ENCODE measurements around the gene ZNF366. TPM values are rescaled to one million over a fixed set of nuclear protein-coding genes. Genes with fewer than 3 reads are reported as not detected.
"Not testable (repeated sequence)": the region's sequence is repeated elsewhere in the genome, so short reads cannot be mapped to it uniquely, and the experiment has no call there.

Gene ZNF366
- total RNA-seq, 2 experiments from 2014 or later, result not detected

GRCh38 chr5:72415616-72416325 is 91.4 kb downstream of the ZNF366 start:
- DNase-seq, result no peak
- Mint-ChIP-seq H3K27ac (no peak overlapping the region), H3K36me3 (ENCODE audit: low read depth) (no peaks in the 10 kb centered on the region), H3K27me3 (ENCODE audit: low read depth) (no peaks in the 10 kb centered on the region), H3K9me3 (no peaks in the 10 kb centered on the region), H3K4me3 (no peak overlapping the region), H3K4me1 (ENCODE audit: low read depth) (no peaks in the 10 kb centered on the region)
- intact Hi-C loops (cut with micrococcal nuclease), result no loop called here
- CTCF ChIA-PET, result no interaction called here

GRCh38 chr5:72412283-72413055 is 94.7 kb downstream of the ZNF366 start:
- CTCF ChIA-PET, result interaction anchor here (0.9 kb wide), 1 partner anchor 20 kb away, joined by 3 read pairs; no protein-coding TSS in a partner anchor
- Mint-ChIP-seq H3K27ac (no peak overlapping the region), H3K36me3 (ENCODE audit: low read depth) (no peaks in the 10 kb centered on the region), H3K9me3 (no peaks in the 10 kb centered on the region), H3K4me3 (no peak overlapping the region), H3K4me1 (ENCODE audit: low read depth) (no peaks in the 10 kb centered on the region), H3K27me3 (ENCODE audit: low read depth) (no peaks in the 10 kb centered on the region)
- intact Hi-C loops (cut with micrococcal nuclease), result no loop called here
- DNase-seq, result no peak

GRCh38 chr5:72410688-72411295 is 96.4 kb downstream of the ZNF366 start:
- CTCF ChIA-PET, result no interaction called here
- Mint-ChIP-seq H3K9me3 (no peaks in the 10 kb centered on the region), H3K4me3 (no peak overlapping the region), H3K4me1 (ENCODE audit: low read depth) (no peaks in the 10 kb centered on the region), H3K36me3 (ENCODE audit: low read depth) (no peaks in the 10 kb centered on the region), H3K27me3 (ENCODE audit: low read depth) (no peaks in the 10 kb centered on the region), H3K27ac (no peak overlapping the region)
- intact Hi-C loops (cut with micrococcal nuclease), result no loop called here
- no peak for DNase-seq

GRCh38 chr5:72408603-72409002 is 98.6 kb downstream of the ZNF366 start:
- H3K27me3 Mint-ChIP-seq (ENCODE audit: low read depth), result no peaks in the 10 kb centered on the region
- intact Hi-C loops (cut with micrococcal nuclease), result no loop called here
- H3K27ac Mint-ChIP-seq, result no peak overlapping the region
- H3K4me3 Mint-ChIP-seq, result no peak overlapping the region
- CTCF ChIA-PET, result no interaction called here
- peaks cover 4% of the 10 kb centered on the region for H3K9me3 Mint-ChIP-seq
- no peaks in the 10 kb centered on the region for H3K36me3 Mint-ChIP-seq (ENCODE audit: low read depth)
- DNase-seq, result no peak
- H3K4me1 Mint-ChIP-seq (ENCODE audit: low read depth), result no peaks in the 10 kb centered on the region

- no peak for DNase-seq
- Mint-ChIP-seq H3K4me1 (ENCODE audit: low read depth) (no peaks in the 10 kb centered on the region), H3K4me3 (no peak overlapping the region)
Observed at GRCh38 chr5:72408127-72408526, 99.1 kb downstream of the ZNF366 start.

GRCh38 chr5:72407541-72407940 is 99.7 kb downstream of the ZNF366 start:
- CTCF ChIA-PET, result no interaction called here
- Mint-ChIP-seq H3K9me3 (peaks cover 4% of the 10 kb centered on the region), H3K27ac (no peak overlapping the region), H3K4me3 (no peak overlapping the region), H3K4me1 (ENCODE audit: low read depth) (no peaks in the 10 kb centered on the region), H3K27me3 (ENCODE audit: low read depth) (no peaks in the 10 kb centered on the region), H3K36me3 (ENCODE audit: low read depth) (no peaks in the 10 kb centered on the region)
- no peak for DNase-seq
- intact Hi-C loops (cut with micrococcal nuclease), result no loop called here

More at GRCh38 chr5:72408127-72408526, 99.1 kb downstream of the ZNF366 start:
- peaks cover 4% of the 10 kb centered on the region for H3K9me3 Mint-ChIP-seq
- H3K27ac Mint-ChIP-seq, result no peak overlapping the region
- CTCF ChIA-PET, result no interaction called here
- H3K27me3 Mint-ChIP-seq (ENCODE audit: low read depth), result no peaks in the 10 kb centered on the region
- intact Hi-C loops (cut with micrococcal nuclease), result no loop called here
- no peaks in the 10 kb centered on the region for H3K36me3 Mint-ChIP-seq (ENCODE audit: low read depth)

GRCh38 chr5:72407078-72407477 is 100.1 kb downstream of the ZNF366 start:
- Mint-ChIP-seq H3K27me3 (ENCODE audit: low read depth) (peaks cover 1% of the 10 kb centered on the region), H3K4me1 (ENCODE audit: low read depth) (no peaks in the 10 kb centered on the region), H3K9me3 (peaks cover 6% of the 10 kb centered on the region), H3K4me3 (no peak overlapping the region), H3K36me3 (ENCODE audit: low read depth) (peaks cover under 1% of the 10 kb centered on the region), H3K27ac (no peak overlapping the region)
- CTCF ChIA-PET, result no interaction called here
- intact Hi-C loops (cut with micrococcal nuclease), result no loop called here
- no peak for DNase-seq

GRCh38 chr5:72404771-72405170 is 102.4 kb downstream of the ZNF366 start:
- H3K27ac Mint-ChIP-seq; H3K27me3 Mint-ChIP-seq (ENCODE audit: low read depth); H3K36me3 Mint-ChIP-seq (ENCODE audit: low read depth); DNase-seq; H3K4me1 Mint-ChIP-seq (ENCODE audit: low read depth); intact Hi-C loops (cut with micrococcal nuclease); H3K4me3 Mint-ChIP-seq; CTCF ChIA-PET: not testable (repeated sequence)
- peaks cover 17% of the 10 kb centered on the region for H3K9me3 Mint-ChIP-seq

GRCh38 chr5:72402959-72403628 is 104.1 kb downstream of the ZNF366 start:
- Mint-ChIP-seq H3K36me3 (ENCODE audit: low read depth) (peaks cover 3% of the 10 kb centered on the region), H3K4me3 (no peak overlapping the region), H3K27me3 (ENCODE audit: low read depth) (peaks cover 10% of the 10 kb centered on the region), H3K4me1 (ENCODE audit: low read depth) (no peaks in the 10 kb centered on the region), H3K9me3 (peaks cover 17% of the 10 kb centered on the region), H3K27ac (no peak overlapping the region)
- CTCF ChIA-PET, result interaction anchor here (0.6 kb wide), 1 partner anchor 42 kb away, joined by 4 read pairs; no protein-coding TSS in a partner anchor
- intact Hi-C loops (cut with micrococcal nuclease), result no loop called here
- DNase-seq, result no peak

GRCh38 chr5:72402381-72402890 is 104.8 kb downstream of the ZNF366 start:
- no peaks in the 10 kb centered on the region for H3K4me1 Mint-ChIP-seq (ENCODE audit: low read depth)
- H3K9me3 Mint-ChIP-seq, result peaks cover 17% of the 10 kb centered on the region
- peaks cover 12% of the 10 kb centered on the region for H3K27me3 Mint-ChIP-seq (ENCODE audit: low read depth)
- no peak overlapping the region for H3K27ac Mint-ChIP-seq
- intact Hi-C loops (cut with micrococcal nuclease), result no loop called here
- H3K36me3 Mint-ChIP-seq (ENCODE audit: low read depth), result peaks cover 3% of the 10 kb centered on the region
- CTCF ChIA-PET, result interaction anchor here (0.6 kb wide), 1 partner anchor 42 kb away, joined by 4 read pairs; no protein-coding TSS in a partner anchor
- no peak overlapping the region for H3K4me3 Mint-ChIP-seq
- no peak for DNase-seq

GRCh38 chr5:72400950-72401349 is 106.3 kb downstream of the ZNF366 start:
- intact Hi-C loops (cut with micrococcal nuclease), result no loop called here
- peaks cover 17% of the 10 kb centered on the region for H3K9me3 Mint-ChIP-seq

GRCh38 chr5:72397836-72398235 is 109.4 kb downstream of the ZNF366 start:
- no peak for DNase-seq
- Mint-ChIP-seq H3K4me1 (ENCODE audit: low read depth) (no peaks in the 10 kb centered on the region), H3K36me3 (ENCODE audit: low read depth) (peaks cover 3% of the 10 kb centered on the region), H3K27me3 (ENCODE audit: low read depth) (peaks cover 30% of the 10 kb centered on the region), H3K27ac (no peak overlapping the region), H3K4me3 (no peak overlapping the region), H3K9me3 (peaks cover 13% of the 10 kb centered on the region)
- CTCF ChIA-PET, result interaction anchor here (0.6 to 0.7 kb wide), 2 partner anchors 37 to 90 kb away, joined by 3 to 5 read pairs; no protein-coding TSS in a partner anchor
- intact Hi-C loops (cut with micrococcal nuclease), result no loop called here

More at GRCh38 chr5:72400950-72401349, 106.3 kb downstream of the ZNF366 start:
- Mint-ChIP-seq H3K27ac (no peak overlapping the region), H3K4me1 (ENCODE audit: low read depth) (no peaks in the 10 kb centered on the region), H3K4me3 (no peak overlapping the region), H3K36me3 (ENCODE audit: low read depth) (peaks cover 3% of the 10 kb centered on the region), H3K27me3 (ENCODE audit: low read depth) (peaks cover 15% of the 10 kb centered on the region)
- no peak for DNase-seq
- CTCF ChIA-PET, result interaction anchor here (0.5 kb wide), 1 partner anchor 701 kb away, joined by 3 read pairs; no protein-coding TSS in a partner anchor
